HG02870 (cell line): ENCODE data around the gene ZNF444.
"Not testable (repeated sequence)": the region's sequence is repeated elsewhere in the genome, so short reads cannot be mapped to it uniquely, and the experiment has no call there.

Source experiments
- ATAC-seq: cut with Tn5 transposase; IDR thresholded peaks from one replicate; pipeline ENCODE4 v1.9.1; 2021; ENCODE audit warnings: mild to moderate bottlenecking, moderate library complexity; ENCODE audit not compliant: unreplicated experiment

The ZNF444 gene

GRCh38 chr19:56175861-56176307 is 34.8 kb downstream of the ZNF444 start, which contains the start of gene GALP:
Gene GALP (plus strand): TSS chr19:56176008. CDS start chr19:56177109, 1,101 bp downstream.
- not testable (repeated sequence) for ATAC-seq

- not testable (repeated sequence) for ATAC-seq
Measured at GRCh38 chr19:56176310-56176709, 35.2 kb downstream of the ZNF444 start.

- ATAC-seq, result no peak
Measured at GRCh38 chr19:56176881-56177280, 35.8 kb downstream of the ZNF444 start.

DNA sequence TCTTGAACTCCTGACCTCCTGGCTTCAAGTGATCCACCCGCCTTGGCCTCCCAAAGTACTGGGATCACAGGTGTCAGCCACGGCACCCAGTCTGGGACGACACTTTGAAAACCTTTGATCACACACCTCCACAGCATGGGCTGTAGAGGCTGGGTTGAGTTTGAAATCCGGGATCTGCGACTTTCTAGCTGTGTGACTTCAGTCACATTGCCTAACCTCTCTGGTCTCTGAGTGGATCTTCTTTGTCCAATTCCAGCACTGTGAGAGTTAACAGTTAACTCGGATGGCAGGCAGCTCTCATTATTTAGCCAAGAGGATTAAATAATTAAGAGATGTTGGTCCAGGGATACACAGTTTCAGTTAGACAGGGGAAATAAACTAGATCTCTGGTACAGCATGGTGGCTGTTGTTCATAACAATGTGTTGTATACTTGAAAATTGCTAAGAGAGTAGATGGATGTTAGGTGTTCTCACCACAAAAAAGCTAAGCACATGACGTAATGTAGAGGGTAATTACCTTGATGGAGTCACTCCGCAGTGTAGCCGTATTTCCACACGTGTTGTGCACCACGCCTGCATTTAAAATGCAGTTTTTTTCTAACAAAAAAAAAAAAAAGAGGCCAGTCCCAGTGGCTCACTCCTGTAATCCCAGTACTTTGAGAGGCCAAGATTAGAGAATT is 36.6 kb downstream of the ZNF444 start:
- ATAC-seq, result no peak

- no peak for ATAC-seq
Measured at GRCh38 chr19:56189785-56190184, 48.7 kb downstream of the ZNF444 start.

- ATAC-seq, result no peak
Measured at GRCh38 chr19:56191115-56191514, 50.0 kb downstream of the ZNF444 start.

- ATAC-seq, result no peak
Measured at GRCh38 chr19:56191711-56192110, 50.6 kb downstream of the ZNF444 start.

DNA sequence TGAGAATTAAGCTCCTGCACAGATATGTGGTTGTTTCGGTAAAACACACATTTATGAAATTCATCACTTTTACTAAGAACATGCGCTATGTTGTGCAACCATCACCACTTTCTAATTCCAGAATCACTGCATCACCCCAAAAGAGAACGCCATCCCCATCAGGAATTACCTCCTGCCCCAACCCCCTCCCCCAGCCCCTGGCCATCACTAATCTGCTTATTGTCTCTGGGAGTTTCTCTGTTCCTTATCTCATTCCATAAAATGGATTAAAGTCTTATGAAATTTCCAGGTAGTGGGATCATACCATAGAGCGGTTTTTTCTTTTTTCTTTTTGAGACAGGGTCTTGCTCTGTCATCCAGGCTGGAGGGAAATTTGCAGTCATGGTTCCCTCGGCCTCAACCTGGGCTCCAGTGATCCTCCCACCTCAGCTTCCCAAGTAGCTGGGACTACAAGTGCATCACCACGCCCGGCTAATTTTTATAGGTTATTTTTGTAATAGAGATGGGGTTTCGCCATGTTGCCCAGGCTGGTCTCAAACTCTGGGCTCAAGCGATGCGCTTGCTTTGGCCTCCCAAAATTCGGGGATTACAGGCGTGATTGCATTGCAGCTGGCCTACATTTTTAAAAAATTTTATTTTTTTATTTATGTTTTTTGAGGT is 53.0 kb downstream of the ZNF444 start:
- ATAC-seq, result no peak

GRCh38 chr19:56197646-56198045 is 56.6 kb downstream of the ZNF444 start, which contains the start of gene ZSCAN5B:
Gene ZSCAN5B (minus strand): TSS chr19:56197783. CDS start chr19:56193052, 4,731 bp downstream.
- not testable (repeated sequence) for ATAC-seq

- ATAC-seq, result no peak
Measured at GRCh38 chr19:56199687-56200086, 58.6 kb downstream of the ZNF444 start.

DNA sequence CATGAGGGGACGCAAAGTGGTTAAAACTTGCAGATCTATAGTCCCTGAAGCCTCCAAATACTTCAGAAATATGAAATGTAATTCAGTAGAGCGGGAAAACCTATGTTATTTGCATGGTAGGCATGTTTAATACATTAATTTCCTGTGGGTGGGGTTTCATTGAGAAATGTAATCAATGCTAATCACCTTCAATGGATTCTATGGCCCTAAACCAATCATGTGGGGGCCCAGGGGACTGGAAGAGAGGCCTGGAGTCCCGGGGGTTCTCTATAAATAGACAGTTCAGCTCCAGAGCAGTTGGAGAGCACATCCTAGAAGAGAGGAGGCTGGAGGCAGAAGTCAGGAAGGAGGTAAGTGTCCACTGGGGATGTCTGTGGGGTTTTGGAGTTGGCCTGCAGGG is 60.9 kb downstream of the ZNF444 start, which contains the start of gene ZSCAN5C:
Gene ZSCAN5C, plus strand, starts transcription at position 301 of the 400 bp plus-strand sequence. CDS start 3,641 bp downstream, outside the sequence.
- no peak for ATAC-seq

- ATAC-seq, result not testable (repeated sequence)
Measured at GRCh38 chr19:56207581-56207980, 66.5 kb downstream of the ZNF444 start.

- ATAC-seq, result no peak
Measured at GRCh38 chr19:56209091-56209490, 68.0 kb downstream of the ZNF444 start.

DNA sequence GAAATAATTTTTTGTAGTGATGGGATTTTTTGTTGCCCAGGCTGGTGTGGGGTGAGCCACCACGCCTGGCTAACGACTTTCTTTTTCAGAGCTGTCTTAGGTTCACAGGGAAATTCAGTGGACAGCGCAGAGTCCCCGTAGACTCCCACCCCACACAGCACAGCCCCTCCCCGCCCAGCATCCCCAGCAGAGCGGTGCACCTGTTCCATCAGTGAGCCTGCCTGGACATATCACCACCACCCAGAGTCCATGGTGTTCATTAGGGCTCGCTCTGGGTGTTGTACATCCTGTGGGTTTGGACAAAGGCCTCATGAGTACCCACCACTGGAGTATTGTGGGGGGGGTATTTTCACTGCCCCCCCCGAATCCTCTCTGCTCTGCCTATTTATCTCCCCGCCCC is 68.9 kb downstream of the ZNF444 start:
- ATAC-seq, result not testable (repeated sequence)
